Loucy (cell line): ENCODE measurements around the gene PIN1.

Source experiments
- H2AFZ ChIP-seq: fragments of 200-600 bp; sonication (generic); 2 replicates; pipeline ENCODE4 v1.6.0; 2016; ENCODE audit warnings: antibody characterized with exemption, mild to moderate bottlenecking, low read length, moderate library complexity
- H3F3A ChIP-seq: fragments of 200-600 bp; 2 replicates; pipeline ENCODE4 v1.6.0; 2016; ENCODE audit warnings: antibody characterized with exemption, low read depth, mild to moderate bottlenecking
- H3K27me3 ChIP-seq: fragments of 200-600 bp; sonication (generic); 2 replicates; pipeline ENCODE4 v1.6.1; 2014; ENCODE audit warnings: low read length, mild to moderate bottlenecking; ENCODE audit not compliant: insufficient read depth, poor library complexity, severe bottlenecking
- H3K36me3 ChIP-seq: fragments of 200-600 bp; sonication (generic); 2 replicates; pipeline ENCODE4 v1.6.1; 2016; ENCODE audit warnings: low read length; ENCODE audit not compliant: insufficient read depth
- H3K4me1 ChIP-seq: fragments of 200-600 bp; sonication (generic); 2 replicates; pipeline ENCODE4 v1.5.1; 2014; ENCODE audit warnings: low read length, mild to moderate bottlenecking; ENCODE audit not compliant: insufficient read depth, poor library complexity, severe bottlenecking
- H3K4me2 ChIP-seq: fragments of 200-600 bp; sonication (generic); 2 replicates; pipeline ENCODE4 v1.6.0; 2014; ENCODE audit warnings: antibody characterized with exemption, low read length, low read depth, mild to moderate bottlenecking; ENCODE audit not compliant: poor library complexity, severe bottlenecking
- H3K4me3 ChIP-seq: fragments of 200-600 bp; sonication (generic); 2 replicates; pipeline ENCODE4 v1.5.1; 2014; ENCODE audit warnings: low read length, mild to moderate bottlenecking, mixed read lengths; ENCODE audit not compliant: poor library complexity, severe bottlenecking
- H3K79me2 ChIP-seq: fragments of 200-600 bp; sonication (generic); 2 replicates; pipeline ENCODE4 v1.6.1; 2014; ENCODE audit warnings: low read length; ENCODE audit not compliant: insufficient read depth
- H3K9ac ChIP-seq: fragments of 200-600 bp; sonication (generic); 2 replicates; pipeline ENCODE4 v1.6.0; 2014; ENCODE audit warnings: mild to moderate bottlenecking, low read depth, low read length, moderate library complexity; ENCODE audit not compliant: poor library complexity, severe bottlenecking
- H3K9me2 ChIP-seq: fragments of 200-600 bp; sonication (generic); replicated peaks from 2 replicates; pipeline ENCODE4 v1.6.1; 2016; ENCODE audit warnings: low read depth, low read length, mixed read lengths
- H3K9me3 ChIP-seq: fragments of 200-600 bp; sonication (generic); 2 replicates; pipeline ENCODE4 v1.6.1; 2014; ENCODE audit warnings: mild to moderate bottlenecking, antibody characterized with exemption, low read length, low read depth; ENCODE audit not compliant: insufficient read depth
- H4K20me1 ChIP-seq: fragments of 200-600 bp; sonication (generic); 2 replicates; pipeline ENCODE4 v1.6.0; 2014; ENCODE audit warnings: antibody characterized with exemption, low read length, mild to moderate bottlenecking; ENCODE audit not compliant: insufficient read depth, poor library complexity, severe bottlenecking
- CTCF ChIP-seq: fragments of 200-600 bp; sonication (generic); conservative IDR thresholded peaks from 2 replicates; pipeline ENCODE4 v1.5.1; 2014; ENCODE audit warnings: mild to moderate bottlenecking, antibody characterized with exemption, low read length
- EZH2phosphoT487 ChIP-seq: fragments of 200-600 bp; IDR thresholded peaks from 2 replicates; pipeline ENCODE4 v1.6.1; 2018; ENCODE audit warnings: antibody characterized with exemption, mild to moderate bottlenecking, moderate library complexity, borderline replicate concordance

PIN1 gene

GRCh38 chr19:9834726-9835506 is at the start of gene PIN1:
PIN1 (plus strand) TSS chr19:9835318; CDS start chr19:9835345, 27 bp downstream.
- Histone ChIP-seq H3K9me3 (no peaks in the 10 kb centered on the region), H3F3A (no peaks in the 10 kb centered on the region), H3K4me1 (peaks cover 14% of the 10 kb centered on the region), H4K20me1 (peaks cover 17% of the 10 kb centered on the region), H3K79me2 (peaks cover 33% of the 10 kb centered on the region), H3K9me2 (no peaks in the 10 kb centered on the region), H3K9ac (peak within 1 kb of the TSS; percentile 96), H3K4me2 (peak within 1 kb of the TSS; percentile 100), H3K27me3 (no peaks in the 10 kb centered on the region), H2AFZ (peak within 1 kb of the TSS; percentile 87), H3K36me3 (no peaks in the 10 kb centered on the region), H3K4me3 (peak within 1 kb of the TSS; percentile 99)
- TF ChIP-seq CTCF (peak; percentile 25; the same call in 1 of the 2 replicates), EZH2phosphoT487 (no peak)

- peak overlapping the region; percentile 76 for H3K9ac ChIP-seq
- no peaks in the 10 kb centered on the region for H3K9me2 ChIP-seq
- peak overlapping the region; percentile 96 for H3K4me2 ChIP-seq
- TF ChIP-seq EZH2phosphoT487 (no peak), CTCF (no peak)
- peaks cover 7% of the 10 kb centered on the region; the same call in 1 of the 2 replicates for H3K79me2 ChIP-seq
- peaks cover 12% of the 10 kb centered on the region for H3K4me1 ChIP-seq
- no peaks in the 10 kb centered on the region for H3K9me3 ChIP-seq
- H4K20me1 ChIP-seq = no peaks in the 10 kb centered on the region
- H2AFZ ChIP-seq = peak overlapping the region; percentile 92
- no peaks in the 10 kb centered on the region for H3K36me3 ChIP-seq
- no peaks in the 10 kb centered on the region for H3K27me3 ChIP-seq
- H3F3A ChIP-seq = no peaks in the 10 kb centered on the region
- H3K4me3 ChIP-seq = peak overlapping the region; percentile 85
Measured at GRCh38 chr19:9785367-9786331, 49.5 kb upstream of the PIN1 start.

- Histone ChIP-seq H3F3A (no peaks in the 10 kb centered on the region), H3K9me2 (no peaks in the 10 kb centered on the region), H3K9ac (peak overlapping the region; percentile 62), H2AFZ (peak overlapping the region; percentile 92; the same call in 1 of the 2 replicates), H3K36me3 (no peaks in the 10 kb centered on the region), H3K9me3 (no peaks in the 10 kb centered on the region), H3K4me3 (peak overlapping the region; percentile 75), H3K79me2 (peaks cover 7% of the 10 kb centered on the region; the same call in 1 of the 2 replicates), H3K27me3 (no peaks in the 10 kb centered on the region), H3K4me2 (peak overlapping the region; percentile 77), H4K20me1 (no peaks in the 10 kb centered on the region), H3K4me1 (peaks cover 17% of the 10 kb centered on the region)
- TF ChIP-seq EZH2phosphoT487 (no peak), CTCF (no peak)
Measured at GRCh38 chr19:9786342-9786741, 48.8 kb upstream of the PIN1 start.
